Neural cell (in vitro differentiated cells): ENCODE data around the gene ADAMTS4. TPM values are rescaled to one million over a fixed set of nuclear protein-coding genes. Genes with fewer than 3 reads are reported as not detected.

ENCODE experiments used
- H2AFZ ChIP-seq: fragments of 200-600, 300-800 bp; sonication (generic), shearing (Covaris generic); 2 replicates; pipeline ENCODE4 v1.6.0; 2014; ENCODE audit warnings: low read depth, mild to moderate bottlenecking, antibody characterized with exemption, low read length, moderate library complexity
- H3F3A ChIP-seq: fragments of 200-600 bp; shearing (Covaris generic); 2 replicates; pipeline ENCODE4 v1.6.1; 2016; ENCODE audit warnings: mild to moderate bottlenecking, moderate library complexity, mixed read lengths, antibody characterized with exemption, low read length; ENCODE audit not compliant: insufficient read depth, poor library complexity, severe bottlenecking
- H3K27ac ChIP-seq: fragments of 200-600, 300-800 bp; sonication (generic), shearing (Covaris generic); 2 replicates; pipeline ENCODE4 v1.5.1; 2014; ENCODE audit warnings: mild to moderate bottlenecking, low read length, moderate library complexity
- H3K27me3 ChIP-seq: fragments of 300-800, 200-600 bp; sonication (generic), shearing (Covaris generic); 2 replicates; pipeline ENCODE4 v1.6.0; 2014; ENCODE audit warnings: mild to moderate bottlenecking, low read depth, low read length, moderate library complexity; ENCODE audit not compliant: insufficient read depth
- H3K36me3 ChIP-seq: fragments of 300-800, 200-600 bp; sonication (generic), shearing (Covaris generic); 2 replicates; pipeline ENCODE4 v1.5.1; 2014; ENCODE audit warnings: mild to moderate bottlenecking, antibody characterized with exemption, low read length, moderate library complexity; ENCODE audit not compliant: insufficient read depth
- H3K4me2 ChIP-seq: fragments of 300-800, 200-600 bp; sonication (generic), shearing (Covaris generic); 2 replicates; pipeline ENCODE4 v1.6.0; 2014; ENCODE audit warnings: mild to moderate bottlenecking, low read length
- H3K4me3 ChIP-seq: fragments of 300-800, 200-600 bp; sonication (generic), shearing (Covaris generic); 2 replicates; pipeline ENCODE4 v1.5.1; 2014; ENCODE audit warnings: mild to moderate bottlenecking, low read length, moderate library complexity
- H3K79me2 ChIP-seq: fragments of 200-600 bp; shearing (Covaris generic); replicated peaks from 2 replicates; pipeline ENCODE4 v1.6.0; 2014; ENCODE audit warnings: mild to moderate bottlenecking, low read length, moderate library complexity; ENCODE audit not compliant: insufficient read depth
- H3K9ac ChIP-seq: fragments of 300-800, 200-600 bp; sonication (generic), shearing (Covaris generic); 2 replicates; pipeline ENCODE4 v1.6.1; 2016; ENCODE audit warnings: mild to moderate bottlenecking, low read length, mixed read lengths
- H3K9me2 ChIP-seq: fragments of 200-600 bp; shearing (Covaris generic); 2 replicates; pipeline ENCODE4 v1.6.1; 2016; ENCODE audit warnings: mild to moderate bottlenecking, low read length, mixed read lengths; ENCODE audit not compliant: insufficient read depth
- H3K9me3 ChIP-seq: fragments of 200-600, 300-800 bp; sonication (generic), shearing (Covaris generic); 2 replicates; pipeline ENCODE4 v1.6.1; 2016; ENCODE audit warnings: mild to moderate bottlenecking, mixed run types, low read length, moderate library complexity, mixed read lengths
- H4K20me1 ChIP-seq: fragments of 200-600 bp; shearing (Covaris generic); 2 replicates; pipeline ENCODE4 v1.6.1; 2016; ENCODE audit warnings: mild to moderate bottlenecking, mixed run types; ENCODE audit not compliant: insufficient read depth
- CTCF ChIP-seq: fragments of 450-650 bp; IDR thresholded peaks from 2 replicates; pipeline ENCODE4 v1.5.1; 2014; ENCODE audit warnings: antibody characterized with exemption, mild to moderate bottlenecking, moderate library complexity; ENCODE audit not compliant: poor library complexity, severe bottlenecking
- EP300 ChIP-seq: fragments of 450-650 bp; conservative IDR thresholded peaks from 2 replicates; pipeline ENCODE4 v1.6.1; 2014; ENCODE audit warnings: antibody characterized with exemption, mild to moderate bottlenecking, moderate library complexity; ENCODE audit not compliant: poor library complexity, severe bottlenecking
- EZH2 ChIP-seq: fragments of 200-600, 300-800 bp; shearing (Covaris generic), sonication (generic); IDR thresholded peaks from 2 replicates; pipeline ENCODE4 v1.6.1; 2014; ENCODE audit warnings: antibody characterized with exemption, low read length, borderline replicate concordance, mild to moderate bottlenecking; ENCODE audit not compliant: insufficient read depth, poor library complexity, severe bottlenecking
- MXI1 ChIP-seq: fragments of 450-650 bp; conservative IDR thresholded peaks from 2 replicates; pipeline ENCODE4 v1.6.1; 2014; ENCODE audit warnings: antibody characterized with exemption, mild to moderate bottlenecking; ENCODE audit not compliant: poor library complexity, severe bottlenecking
- POLR2AphosphoS5 ChIP-seq: IDR thresholded peaks from 2 replicates; pipeline ENCODE4 v1.6.1; 2012
- RAD21 ChIP-seq: fragments of 450-650 bp; conservative IDR thresholded peaks from 2 replicates; pipeline ENCODE4 v1.6.1; 2014; ENCODE audit warnings: antibody characterized with exemption, mild to moderate bottlenecking, moderate library complexity
- REST ChIP-seq: IDR thresholded peaks from 2 replicates; pipeline ENCODE4 v1.6.1; 2012; ENCODE audit warnings: borderline replicate concordance
- SMC3 ChIP-seq: fragments of 450-650 bp; conservative IDR thresholded peaks from 2 replicates; pipeline ENCODE4 v1.6.1; 2014; ENCODE audit warnings: antibody characterized with exemption, mild to moderate bottlenecking, moderate library complexity; ENCODE audit not compliant: poor library complexity
- TAF1 ChIP-seq: IDR thresholded peaks from 2 replicates; pipeline ENCODE4 v1.6.1; 2012; ENCODE audit warnings: low read depth
- polyA plus RNA-seq: library from polyadenylated mRNA; depleted of rRNA; stranded (reverse); fragments of >200 nt; gene quantifications from 2 replicates; pipeline ENCODE4 v1.2.3, GENCODE V29; 2014

The ADAMTS4 gene
- polyA plus RNA-seq, 1 donor from 2014 or later, result 0.04 TPM

DNA sequence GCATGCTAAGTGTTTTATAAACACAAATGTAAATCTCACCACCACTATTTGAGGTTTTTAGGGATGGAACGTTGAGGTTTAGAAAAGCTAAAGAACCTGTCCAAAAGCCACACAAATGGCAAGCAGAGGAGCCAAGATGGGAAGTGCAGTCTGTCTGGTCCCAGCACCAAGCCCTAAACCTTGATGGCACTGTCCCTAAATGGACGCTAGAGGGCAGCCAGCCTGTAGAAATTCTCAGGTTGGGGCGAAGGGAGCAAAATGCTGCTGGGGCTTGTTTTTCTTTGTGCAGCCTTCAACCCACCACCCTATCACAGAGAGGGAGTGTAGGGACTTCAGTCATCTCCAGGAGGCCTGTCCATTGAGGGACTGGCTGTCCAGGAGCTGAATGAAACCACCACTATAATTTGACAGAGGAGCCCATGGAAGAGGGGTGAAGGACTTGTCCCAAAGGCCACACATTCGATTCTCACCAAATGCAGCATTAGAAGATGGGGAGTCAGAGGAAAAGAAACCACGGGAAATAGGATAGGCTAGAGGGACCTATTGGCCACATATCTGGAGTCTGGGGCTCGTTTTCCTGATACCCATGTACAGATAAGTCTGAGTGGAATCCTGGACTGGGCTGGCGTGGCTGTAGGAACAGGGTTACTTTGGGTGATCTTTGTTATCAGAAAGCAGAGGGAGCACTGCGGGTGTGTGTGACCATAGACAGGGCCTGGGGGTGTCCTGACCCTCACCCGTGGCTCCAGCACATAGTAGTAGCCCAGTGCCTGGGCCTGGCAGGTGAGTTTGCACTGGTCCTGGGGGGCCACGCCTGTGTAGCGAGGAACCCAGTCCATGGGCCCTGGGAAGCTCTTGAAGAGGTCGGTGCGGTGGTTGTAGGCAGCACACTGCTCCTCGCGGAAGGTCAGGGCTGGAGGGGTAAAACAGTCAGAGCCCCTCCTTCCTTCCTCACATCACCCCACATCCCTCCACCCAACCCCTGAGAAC, 6.1 kb downstream of the ADAMTS4 start:
- peak overlapping the region; percentile 58 for H2AFZ ChIP-seq
- no peak overlapping the region for H3K4me2 ChIP-seq
- no peaks in the 10 kb centered on the region for H4K20me1 ChIP-seq
- no peak overlapping the region for H3K4me3 ChIP-seq
- no peaks in the 10 kb centered on the region for H3K36me3 ChIP-seq
- peak overlapping the region; percentile 42 for H3K9ac ChIP-seq
- no peaks in the 10 kb centered on the region for H3K27me3 ChIP-seq
- H3K79me2 ChIP-seq, result no peaks in the 10 kb centered on the region
- TF ChIP-seq REST (peak; percentile 31), EP300 (no peak), MXI1 (no peak), TAF1 (no peak), POLR2AphosphoS5 (peak; percentile 23), CTCF (peak; percentile 96), EZH2 (no peak), RAD21 (peak; percentile 86), SMC3 (peak; percentile 93)
- H3F3A ChIP-seq, result no peaks in the 10 kb centered on the region
- peak overlapping the region; percentile 56 for H3K27ac ChIP-seq
- H3K9me3 ChIP-seq, result no peaks in the 10 kb centered on the region
- H3K9me2 ChIP-seq, result no peaks in the 10 kb centered on the region

DNA sequence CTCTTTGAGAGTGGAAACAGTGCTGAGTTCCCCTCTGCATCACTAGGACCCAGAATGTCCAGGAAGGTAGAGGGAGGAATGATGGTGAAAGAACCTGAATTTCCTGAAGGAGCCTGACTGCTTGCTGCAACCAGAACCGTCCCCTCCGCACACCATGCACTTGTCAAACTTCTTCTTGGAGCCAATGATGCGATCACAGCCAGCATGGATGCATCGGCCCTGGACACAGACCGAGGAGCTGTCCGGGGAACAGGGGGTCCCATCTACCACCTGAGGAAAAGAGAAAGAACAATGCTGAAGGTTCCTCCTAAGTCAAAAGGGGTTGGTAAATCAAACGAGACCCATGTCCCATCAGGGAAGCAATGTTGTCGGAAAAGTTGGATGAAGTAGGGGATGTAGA, 6.9 kb downstream of the ADAMTS4 start:
- no peak overlapping the region for H2AFZ ChIP-seq
- no peaks in the 10 kb centered on the region for H4K20me1 ChIP-seq
- H3F3A ChIP-seq, result no peaks in the 10 kb centered on the region
- no peak for TF ChIP-seq EZH2
- TF ChIP-seq EP300, result no peak
- TF ChIP-seq POLR2AphosphoS5, result no peak
- no peak for TF ChIP-seq SMC3
- no peak for TF ChIP-seq CTCF
- TF ChIP-seq RAD21, result no peak
- no peak for TF ChIP-seq TAF1
- no peak for TF ChIP-seq REST
- no peak for TF ChIP-seq MXI1
- H3K4me3 ChIP-seq, result no peak overlapping the region
- H3K79me2 ChIP-seq, result no peaks in the 10 kb centered on the region
- no peaks in the 10 kb centered on the region for H3K9me3 ChIP-seq
- no peak overlapping the region for H3K4me2 ChIP-seq
- no peaks in the 10 kb centered on the region for H3K9me2 ChIP-seq
- H3K27me3 ChIP-seq, result no peaks in the 10 kb centered on the region
- H3K27ac ChIP-seq, result no peak overlapping the region
- no peaks in the 10 kb centered on the region for H3K36me3 ChIP-seq
- H3K9ac ChIP-seq, result no peak overlapping the region
